Vagina (tissue), 2 donors: ENCODE measurements around the gene KCNA3.

Experiments used
- POLR2A ChIP-seq, 2 donors: fragments of 450-650 bp; IDR thresholded peaks; one replicate each; pipeline ENCODE4 v1.6.1; 2017; ENCODE audit warnings: antibody characterized with exemption in 2 of 2, mild to moderate bottlenecking in 2 of 2, moderate library complexity in 2 of 2
- TF ChIP-seq, protein P1 (sequence below), 3 experiments: fragments of 450-650 bp in 2 of 3; fragments of 200-600 bp in 1 of 3; sonication (generic) in 1 of 3; IDR thresholded peaks; one replicate each; pipeline ENCODE4 v1.5.1; 2017 to 2019; ENCODE audit warnings: antibody characterized with exemption in 3 of 3, mild to moderate bottlenecking in 2 of 3, moderate library complexity in 2 of 3

DNA sequence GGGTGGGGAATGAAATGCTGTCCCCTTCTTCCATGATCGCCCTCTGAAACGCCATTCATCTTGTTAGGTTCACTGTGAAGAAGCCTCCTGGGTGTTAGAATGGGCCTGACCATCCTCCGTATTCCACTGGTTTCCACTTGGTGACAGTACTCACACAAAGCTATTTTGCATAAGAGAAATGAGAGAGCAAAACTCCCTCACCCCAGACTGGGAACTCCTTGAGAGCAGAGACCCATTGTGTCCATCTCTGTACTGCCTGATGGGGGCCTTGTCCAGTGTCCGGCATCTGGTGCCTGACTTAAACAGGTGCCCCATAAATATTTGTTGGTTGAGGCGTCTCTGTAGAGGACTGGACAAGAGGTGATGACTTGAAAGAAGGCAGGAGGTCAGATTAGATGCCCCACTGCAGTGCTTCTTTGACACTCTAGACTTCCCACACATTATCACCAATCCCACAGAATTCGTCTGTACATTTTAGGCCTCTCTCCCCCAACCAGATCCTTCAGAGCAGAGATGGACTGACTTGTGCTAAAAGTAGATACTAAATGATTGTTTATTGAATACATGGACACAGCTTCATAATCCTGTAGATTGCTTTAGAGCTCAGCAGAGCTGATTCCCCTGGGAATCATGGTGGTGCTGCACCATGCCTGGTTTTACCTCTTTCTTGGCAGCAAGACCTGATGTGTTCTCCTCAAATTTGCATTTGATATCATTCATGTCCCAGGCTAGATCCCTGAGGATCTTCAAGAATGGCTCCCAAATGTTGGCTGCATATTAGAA lies 46.2 kb downstream of the KCNA3 start:
- no peak for TF ChIP-seq POLR2A (IDR thresholded peaks at IDR 0.05)
- TF ChIP-seq, protein P1, sequence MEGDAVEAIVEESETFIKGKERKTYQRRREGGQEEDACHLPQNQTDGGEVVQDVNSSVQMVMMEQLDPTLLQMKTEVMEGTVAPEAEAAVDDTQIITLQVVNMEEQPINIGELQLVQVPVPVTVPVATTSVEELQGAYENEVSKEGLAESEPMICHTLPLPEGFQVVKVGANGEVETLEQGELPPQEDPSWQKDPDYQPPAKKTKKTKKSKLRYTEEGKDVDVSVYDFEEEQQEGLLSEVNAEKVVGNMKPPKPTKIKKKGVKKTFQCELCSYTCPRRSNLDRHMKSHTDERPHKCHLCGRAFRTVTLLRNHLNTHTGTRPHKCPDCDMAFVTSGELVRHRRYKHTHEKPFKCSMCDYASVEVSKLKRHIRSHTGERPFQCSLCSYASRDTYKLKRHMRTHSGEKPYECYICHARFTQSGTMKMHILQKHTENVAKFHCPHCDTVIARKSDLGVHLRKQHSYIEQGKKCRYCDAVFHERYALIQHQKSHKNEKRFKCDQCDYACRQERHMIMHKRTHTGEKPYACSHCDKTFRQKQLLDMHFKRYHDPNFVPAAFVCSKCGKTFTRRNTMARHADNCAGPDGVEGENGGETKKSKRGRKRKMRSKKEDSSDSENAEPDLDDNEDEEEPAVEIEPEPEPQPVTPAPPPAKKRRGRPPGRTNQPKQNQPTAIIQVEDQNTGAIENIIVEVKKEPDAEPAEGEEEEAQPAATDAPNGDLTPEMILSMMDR (IDR thresholded peaks at IDR 0.05) = no peak
